HepG2 (cell line): ENCODE data around the gene PSMB3. TPM values are rescaled to one million over a fixed set of nuclear protein-coding genes. Genes with fewer than 3 reads are reported as not detected.

Experiments
- BRF2 ChIP-seq: sonication (generic); formaldehyde crosslinking; IDR thresholded peaks from 2 replicates; pipeline ENCODE4 v1.8.1; 2022; ENCODE audit warnings: mild to moderate bottlenecking, missing genetic modification reagents
- ELF4 ChIP-seq: sonication (generic); formaldehyde crosslinking; IDR thresholded peaks from 2 replicates; pipeline ENCODE4 v1.5.0; 2020; ENCODE audit warnings: missing genetic modification reagents, mild to moderate bottlenecking, moderate library complexity, borderline replicate concordance
- FOSL1 ChIP-seq: sonication (generic); formaldehyde crosslinking; IDR thresholded peaks from 2 replicates; pipeline ENCODE4 v1.9.0; 2021; ENCODE audit warnings: missing genetic modification reagents, borderline replicate concordance
- GABPA ChIP-seq, 2 experiments: IDR thresholded peaks; 2 replicates each; pipeline ENCODE4 v1.6.1; 2011 to 2016; ENCODE audit warnings: low read depth in 2 of 2, low read length in 1 of 2, missing biosample characterization in 1 of 2, missing genetic modification characterization in 1 of 2
- JARID2 ChIP-seq: sonication (generic); formaldehyde crosslinking; IDR thresholded peaks from 2 replicates; pipeline ENCODE4 v1.8.1; 2023; ENCODE audit warnings: missing genetic modification reagents, inconsistent platforms; ENCODE audit not compliant: insufficient replicate concordance
- NCOA2 ChIP-seq: sonication (generic); formaldehyde crosslinking; IDR thresholded peaks from 2 replicates; pipeline ENCODE4 v1.8.0; 2022; ENCODE audit warnings: inconsistent platforms
- NR3C1 ChIP-seq: sonication (generic); formaldehyde crosslinking; IDR thresholded peaks from 2 replicates; pipeline ENCODE4 v1.4.0; 2020; ENCODE audit warnings: missing genetic modification reagents
- ZC3H13 ChIP-seq: sonication (generic); formaldehyde crosslinking; IDR thresholded peaks from 2 replicates; pipeline ENCODE4 v1.8.1; 2023; ENCODE audit warnings: mild to moderate bottlenecking, missing genetic modification reagents, moderate library complexity
- ZFP37 ChIP-seq: sonication (generic); formaldehyde crosslinking; IDR thresholded peaks from 2 replicates; pipeline ENCODE4 v1.4.0; 2020; ENCODE audit warnings: missing genetic modification reagents, borderline replicate concordance
- ZKSCAN1 ChIP-seq: fragments of 150-350 bp; IDR thresholded peaks from 2 replicates; pipeline ENCODE4 v1.6.1; 2014; ENCODE audit warnings: low read length
- ZNF256 ChIP-seq: sonication (generic); formaldehyde crosslinking; conservative IDR thresholded peaks from 2 replicates; pipeline ENCODE4 v1.4.0; 2020; ENCODE audit warnings: missing genetic modification reagents
- ZNF337 ChIP-seq: sonication (generic); formaldehyde crosslinking; IDR thresholded peaks from 2 replicates; pipeline ENCODE4 v1.5.1; 2020; ENCODE audit warnings: missing genetic modification reagents, low read depth, mild to moderate bottlenecking, borderline replicate concordance
- ZNF703 ChIP-seq: sonication (generic); formaldehyde crosslinking; IDR thresholded peaks from 2 replicates; pipeline ENCODE4 v1.5.1; 2020; ENCODE audit warnings: missing genetic modification reagents, mild to moderate bottlenecking, moderate library complexity, borderline replicate concordance
- ZNF879 ChIP-seq: sonication (generic); formaldehyde crosslinking; IDR thresholded peaks from 2 replicates; pipeline ENCODE4 v1.8.1; 2023; ENCODE audit warnings: missing genetic modification reagents
- ZSCAN25 ChIP-seq: sonication (generic); formaldehyde crosslinking; IDR thresholded peaks from 2 replicates; pipeline ENCODE4 v1.8.0; 2022; ENCODE audit warnings: mild to moderate bottlenecking, missing genetic modification reagents
- ZSCAN9 ChIP-seq: IDR thresholded peaks from 2 replicates; pipeline ENCODE4 v1.6.1; 2016; ENCODE audit warnings: borderline replicate concordance
- polyA plus RNA-seq, 8 experiments: library from polyadenylated mRNA; depleted of rRNA in 3 of 8; stranded (reverse) in 7 of 8; unstranded in 1 of 8; fragments of >200 nt; fragmentation: Illumina TruSeq in 4 of 8; extraction: Trizol in 4 of 8; gene quantifications; 2 replicates each; pipeline versions ENCODE4 v1.2.1 to v1.2.3, GENCODE V29; 2011 to 2016; ENCODE audit warnings: low read depth in 4 of 8, missing spikeins in 1 of 8, mixed read lengths in 1 of 8; ENCODE audit not compliant: insufficient read depth in 1 of 8
- total RNA-seq, 5 experiments: library from RNA; depleted of rRNA; stranded (reverse); fragments of >200 nt; fragmentation: Illumina TruSeq; extraction: Trizol; gene quantifications; 2 replicates each; pipeline ENCODE4 v1.2.3, GENCODE V29; 2016; ENCODE audit warnings: low read depth in 1 of 5
- TF ChIP-seq, protein P1 (sequence below): sonication (generic); formaldehyde crosslinking; IDR thresholded peaks from 2 replicates; pipeline ENCODE4 v1.4.0; 2020; ENCODE audit warnings: missing genetic modification reagents, borderline replicate concordance
- TF ChIP-seq, protein P2 (sequence below): sonication (generic); formaldehyde crosslinking; IDR thresholded peaks from 2 replicates; pipeline ENCODE4 v1.4.0; 2020; ENCODE audit warnings: missing genetic modification reagents
- TF ChIP-seq, protein P3 (sequence below): IDR thresholded peaks from 2 replicates; pipeline ENCODE4 v1.6.1; 2016; ENCODE audit warnings: low read depth, borderline replicate concordance

Gene PSMB3
- total and polyA plus RNA-seq, 2 of the 13 experiments (the other 11 are each of a cell fraction or from before 2014, with no cell fraction given): 366 to 517 TPM

DNA sequence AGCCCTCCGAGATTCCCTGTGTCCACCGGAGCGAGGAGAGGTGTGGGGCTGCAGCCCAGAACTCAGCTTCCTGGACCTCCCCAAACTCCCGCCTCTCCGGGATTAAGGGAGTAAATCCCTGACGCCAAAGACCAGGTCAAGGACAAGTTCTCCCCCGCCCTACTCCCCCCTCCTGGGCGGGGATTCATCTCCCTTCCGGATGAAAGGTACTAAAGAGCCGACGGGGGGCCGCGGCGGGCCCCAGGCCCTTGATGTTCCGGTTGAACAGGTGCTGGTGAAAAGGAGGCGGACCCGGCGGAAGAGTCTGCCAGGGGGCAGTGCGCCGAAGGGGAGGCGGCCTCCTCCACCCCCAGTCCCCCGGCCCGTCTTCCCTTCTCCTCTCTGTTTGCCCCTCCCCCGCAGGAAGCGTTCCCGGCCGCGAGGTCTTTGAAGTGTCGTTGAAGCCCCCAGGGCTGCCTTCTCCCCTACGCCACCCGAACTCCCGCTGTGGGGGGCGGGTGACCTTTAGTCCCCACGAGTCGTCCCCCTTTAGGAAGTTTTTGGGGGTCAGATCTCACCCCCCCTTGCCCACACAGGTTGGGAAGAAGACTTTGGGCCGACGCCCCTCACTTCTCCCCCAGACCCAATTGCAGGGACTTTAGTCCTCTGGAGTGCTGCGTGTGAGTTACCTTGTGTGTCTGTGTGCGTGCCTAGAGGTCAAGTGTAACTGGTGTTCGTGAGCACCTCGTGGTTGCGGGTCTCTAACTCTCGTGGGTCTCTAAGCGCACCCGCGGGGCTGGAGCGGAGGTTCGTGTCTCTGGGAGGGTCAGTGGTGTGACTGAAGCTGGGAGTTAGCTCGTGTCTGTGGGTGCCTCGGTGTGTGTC is 48.6 kb upstream of the PSMB3 start (continued):
- TF ChIP-seq, protein P1, sequence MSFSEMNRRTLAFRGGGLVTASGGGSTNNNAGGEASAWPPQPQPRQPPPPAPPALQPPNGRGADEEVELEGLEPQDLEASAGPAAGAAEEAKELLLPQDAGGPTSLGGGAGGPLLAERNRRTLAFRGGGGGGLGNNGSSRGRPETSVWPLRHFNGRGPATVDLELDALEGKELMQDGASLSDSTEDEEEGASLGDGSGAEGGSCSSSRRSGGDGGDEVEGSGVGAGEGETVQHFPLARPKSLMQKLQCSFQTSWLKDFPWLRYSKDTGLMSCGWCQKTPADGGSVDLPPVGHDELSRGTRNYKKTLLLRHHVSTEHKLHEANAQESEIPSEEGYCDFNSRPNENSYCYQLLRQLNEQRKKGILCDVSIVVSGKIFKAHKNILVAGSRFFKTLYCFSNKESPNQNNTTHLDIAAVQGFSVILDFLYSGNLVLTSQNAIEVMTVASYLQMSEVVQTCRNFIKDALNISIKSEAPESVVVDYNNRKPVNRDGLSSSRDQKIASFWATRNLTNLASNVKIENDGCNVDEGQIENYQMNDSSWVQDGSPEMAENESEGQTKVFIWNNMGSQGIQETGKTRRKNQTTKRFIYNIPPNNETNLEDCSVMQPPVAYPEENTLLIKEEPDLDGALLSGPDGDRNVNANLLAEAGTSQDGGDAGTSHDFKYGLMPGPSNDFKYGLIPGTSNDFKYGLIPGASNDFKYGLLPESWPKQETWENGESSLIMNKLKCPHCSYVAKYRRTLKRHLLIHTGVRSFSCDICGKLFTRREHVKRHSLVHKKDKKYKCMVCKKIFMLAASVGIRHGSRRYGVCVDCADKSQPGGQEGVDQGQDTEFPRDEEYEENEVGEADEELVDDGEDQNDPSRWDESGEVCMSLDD (CRISPR knock-in tag): peak; percentile 98
- peak; percentile 92; the same call in 1 of the 2 replicates for TF ChIP-seq ZNF703 (CRISPR knock-in tag)
- TF ChIP-seq ZNF337 (CRISPR knock-in tag): peak; percentile 18; the same call in 1 of the 2 replicates
- peak; percentile 62; the same call in 1 of the 2 replicates for TF ChIP-seq BRF2 (CRISPR knock-in tag)
- peak; percentile 91 for TF ChIP-seq ZC3H13 (CRISPR knock-in tag)
- peak; percentile 99 for TF ChIP-seq ELF4 (CRISPR knock-in tag)
- peak; percentile 49; the same call in 1 of the 2 replicates for TF ChIP-seq ZKSCAN1
- TF ChIP-seq JARID2 (CRISPR knock-in tag): no peak
- TF ChIP-seq ZSCAN9 (CRISPR knock-in tag): peak; percentile 98
- peak; percentile 100 for TF ChIP-seq NCOA2
- peak; percentile 54 for TF ChIP-seq GABPA (IDR thresholded peaks at IDR 0.05; ENCODE audit: low read depth, low read length)
- peak; percentile 91 for TF ChIP-seq GABPA (CRISPR knock-in tag; IDR thresholded peaks at IDR 0.05; ENCODE audit: low read depth)
- no peak for TF ChIP-seq NR3C1
- TF ChIP-seq ZFP37 (CRISPR knock-in tag): peak; percentile 80
- TF ChIP-seq ZNF879 (CRISPR knock-in tag): peak; percentile 64; the same call in 1 of the 2 replicates
- TF ChIP-seq, protein P2, sequence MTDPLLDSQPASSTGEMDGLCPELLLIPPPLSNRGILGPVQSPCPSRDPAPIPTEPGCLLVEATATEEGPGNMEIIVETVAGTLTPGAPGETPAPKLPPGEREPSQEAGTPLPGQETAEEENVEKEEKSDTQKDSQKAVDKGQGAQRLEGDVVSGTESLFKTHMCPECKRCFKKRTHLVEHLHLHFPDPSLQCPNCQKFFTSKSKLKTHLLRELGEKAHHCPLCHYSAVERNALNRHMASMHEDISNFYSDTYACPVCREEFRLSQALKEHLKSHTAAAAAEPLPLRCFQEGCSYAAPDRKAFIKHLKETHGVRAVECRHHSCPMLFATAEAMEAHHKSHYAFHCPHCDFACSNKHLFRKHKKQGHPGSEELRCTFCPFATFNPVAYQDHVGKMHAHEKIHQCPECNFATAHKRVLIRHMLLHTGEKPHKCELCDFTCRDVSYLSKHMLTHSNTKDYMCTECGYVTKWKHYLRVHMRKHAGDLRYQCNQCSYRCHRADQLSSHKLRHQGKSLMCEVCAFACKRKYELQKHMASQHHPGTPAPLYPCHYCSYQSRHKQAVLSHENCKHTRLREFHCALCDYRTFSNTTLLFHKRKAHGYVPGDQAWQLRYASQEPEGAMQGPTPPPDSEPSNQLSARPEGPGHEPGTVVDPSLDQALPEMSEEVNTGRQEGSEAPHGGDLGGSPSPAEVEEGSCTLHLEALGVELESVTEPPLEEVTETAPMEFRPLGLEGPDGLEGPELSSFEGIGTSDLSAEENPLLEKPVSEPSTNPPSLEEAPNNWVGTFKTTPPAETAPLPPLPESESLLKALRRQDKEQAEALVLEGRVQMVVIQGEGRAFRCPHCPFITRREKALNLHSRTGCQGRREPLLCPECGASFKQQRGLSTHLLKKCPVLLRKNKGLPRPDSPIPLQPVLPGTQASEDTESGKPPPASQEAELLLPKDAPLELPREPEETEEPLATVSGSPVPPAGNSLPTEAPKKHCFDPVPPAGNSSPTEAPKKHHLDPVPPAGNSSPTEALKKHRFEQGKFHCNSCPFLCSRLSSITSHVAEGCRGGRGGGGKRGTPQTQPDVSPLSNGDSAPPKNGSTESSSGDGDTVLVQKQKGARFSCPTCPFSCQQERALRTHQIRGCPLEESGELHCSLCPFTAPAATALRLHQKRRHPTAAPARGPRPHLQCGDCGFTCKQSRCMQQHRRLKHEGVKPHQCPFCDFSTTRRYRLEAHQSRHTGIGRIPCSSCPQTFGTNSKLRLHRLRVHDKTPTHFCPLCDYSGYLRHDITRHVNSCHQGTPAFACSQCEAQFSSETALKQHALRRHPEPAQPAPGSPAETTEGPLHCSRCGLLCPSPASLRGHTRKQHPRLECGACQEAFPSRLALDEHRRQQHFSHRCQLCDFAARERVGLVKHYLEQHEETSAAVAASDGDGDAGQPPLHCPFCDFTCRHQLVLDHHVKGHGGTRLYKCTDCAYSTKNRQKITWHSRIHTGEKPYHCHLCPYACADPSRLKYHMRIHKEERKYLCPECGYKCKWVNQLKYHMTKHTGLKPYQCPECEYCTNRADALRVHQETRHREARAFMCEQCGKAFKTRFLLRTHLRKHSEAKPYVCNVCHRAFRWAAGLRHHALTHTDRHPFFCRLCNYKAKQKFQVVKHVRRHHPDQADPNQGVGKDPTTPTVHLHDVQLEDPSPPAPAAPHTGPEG (CRISPR knock-in tag): peak; percentile 98
- TF ChIP-seq ZSCAN25: peak; percentile 95
- TF ChIP-seq ZNF256 (CRISPR knock-in tag): peak; percentile 40
- TF ChIP-seq, protein P3, sequence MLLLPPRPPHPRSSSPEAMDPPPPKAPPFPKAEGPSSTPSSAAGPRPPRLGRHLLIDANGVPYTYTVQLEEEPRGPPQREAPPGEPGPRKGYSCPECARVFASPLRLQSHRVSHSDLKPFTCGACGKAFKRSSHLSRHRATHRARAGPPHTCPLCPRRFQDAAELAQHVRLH: peak; percentile 99
- TF ChIP-seq FOSL1 (CRISPR knock-in tag): no peak
